Tibial artery (tissue), 4 donors: ENCODE results near the gene TLR1.

Experiments used
- DNase-seq, 2 donors: peaks; one replicate each; pipeline ENCODE4 v3.0.0-alpha.2; 2019
- H3K27ac ChIP-seq, 2 donors: fragments of 200-600 bp; sonication (generic) in 1 of 2; 1 replicate in 1 of 2; 2 replicates in 1 of 2; pipeline ENCODE4 v1.5.1; 2018 to 2019; ENCODE audit warnings: mild to moderate bottlenecking in 1 of 2
- H3K27me3 ChIP-seq, 2 donors: fragments of 200-600 bp; sonication (generic) in 1 of 2; one replicate each; pipeline versions ENCODE4 v1.5.1 to v1.6.0; 2016 to 2019
- H3K36me3 ChIP-seq, 3 donors: fragments of 200-600 bp; sonication (generic) in 2 of 3; one replicate each; pipeline ENCODE4 v1.5.1; 2016 to 2019; ENCODE audit warnings: mild to moderate bottlenecking in 2 of 3
- H3K4me1 ChIP-seq, 4 donors: fragments of 200-600 bp; sonication (generic) in 2 of 4; 1 replicate in 3 of 4; 2 replicates in 1 of 4; pipeline ENCODE4 v1.5.1; 2016 to 2019
- H3K4me3 ChIP-seq, 2 donors: fragments of 200-600 bp; sonication (generic) in 1 of 2; 1 replicate in 1 of 2; 2 replicates in 1 of 2; pipeline ENCODE4 v1.5.1; 2018 to 2019; ENCODE audit warnings: mild to moderate bottlenecking in 2 of 2
- H3K9me3 ChIP-seq, 3 donors: fragments of 200-600 bp; sonication (generic) in 1 of 3; one replicate each; pipeline ENCODE4 v1.5.1; 2016 to 2019
- CTCF ChIP-seq, 2 experiments: fragments of 200-600 bp in 1 of 2; fragments of 450-650 bp in 1 of 2; IDR thresholded peaks; one replicate each; pipeline ENCODE4 v1.5.1; 2017 to 2019; ENCODE audit warnings: antibody characterized with exemption in 2 of 2, mild to moderate bottlenecking in 1 of 2, moderate library complexity in 1 of 2
- intact Hi-C: fragments of 100-400 bp; cut with DNase I; formaldehyde crosslinking; loops from one replicate; pipeline ENCODE4 v1.15.0; 2023; ENCODE audit warnings: low total_unique reads

The TLR1 gene

GRCh38 chr4:38752372-38752940 is 52.1 kb downstream of the TLR1 start:
- no peaks in the 10 kb centered on the region for H3K9me3 ChIP-seq
- no peak for TF ChIP-seq CTCF (IDR thresholded peaks at IDR 0.05)
- no peak for DNase-seq
- H3K27ac ChIP-seq: peak overlapping the region; percentile 59 to 76
- intact Hi-C loops: no loop called here
- H3K27me3 ChIP-seq: no peaks in the 10 kb centered on the region
- no peaks in the 10 kb centered on the region for H3K36me3 ChIP-seq
- H3K4me1 ChIP-seq: peaks cover 0 to 22% (median 11%) of the 10 kb centered on the region in 4 donors
- H3K4me3 ChIP-seq: peak overlapping the region in 1 of 2 donors; percentile 9

- H3K27ac ChIP-seq: no peak overlapping the region
- no peaks in the 10 kb centered on the region for H3K9me3 ChIP-seq
- DNase-seq: no peak
- H3K27me3 ChIP-seq: no peaks in the 10 kb centered on the region
- no peak overlapping the region for H3K4me3 ChIP-seq
- intact Hi-C loops: no loop called here
- peaks cover 0 to 22% (median 11%) of the 10 kb centered on the region in 4 donors for H3K4me1 ChIP-seq
- no peak for TF ChIP-seq CTCF (IDR thresholded peaks at IDR 0.05)
- no peaks in the 10 kb centered on the region for H3K36me3 ChIP-seq
Observed at GRCh38 chr4:38751341-38752010, 53.1 kb downstream of the TLR1 start.

GRCh38 chr4:38749336-38749735 is 55.3 kb downstream of the TLR1 start:
- no peak for TF ChIP-seq CTCF (IDR thresholded peaks at IDR 0.05)
- no peak for DNase-seq
- no peak overlapping the region for H3K27ac ChIP-seq
- no peaks in the 10 kb centered on the region for H3K36me3 ChIP-seq
- intact Hi-C loops: no loop called here
- no peak overlapping the region for H3K4me3 ChIP-seq
- H3K9me3 ChIP-seq: no peaks in the 10 kb centered on the region
- peaks cover 0 to 22% (median 11%) of the 10 kb centered on the region in 4 donors for H3K4me1 ChIP-seq
- no peaks in the 10 kb centered on the region for H3K27me3 ChIP-seq

- no peak for TF ChIP-seq CTCF (IDR thresholded peaks at IDR 0.05)
- Histone ChIP-seq H3K9me3 (no peaks in the 10 kb centered on the region), H3K36me3 (no peaks in the 10 kb centered on the region), H3K27me3 (no peaks in the 10 kb centered on the region), H3K4me3 (no peak overlapping the region), H3K27ac (no peak overlapping the region), H3K4me1 (peaks cover 0 to 17% (median 7%) of the 10 kb centered on the region in 4 donors)
- intact Hi-C loops: no loop called here
- no peak for DNase-seq
Observed at GRCh38 chr4:38747629-38748028, 57.0 kb downstream of the TLR1 start.
